Measurements from ENCODE around the gene RCBTB1. TPM values are rescaled to one million over a fixed set of nuclear protein-coding genes. Genes with fewer than 3 reads are reported as not detected.

RCBTB1 gene
- polyA plus RNA-seq, 1 donor from 2014 or later, result 65.3 TPM

DNA sequence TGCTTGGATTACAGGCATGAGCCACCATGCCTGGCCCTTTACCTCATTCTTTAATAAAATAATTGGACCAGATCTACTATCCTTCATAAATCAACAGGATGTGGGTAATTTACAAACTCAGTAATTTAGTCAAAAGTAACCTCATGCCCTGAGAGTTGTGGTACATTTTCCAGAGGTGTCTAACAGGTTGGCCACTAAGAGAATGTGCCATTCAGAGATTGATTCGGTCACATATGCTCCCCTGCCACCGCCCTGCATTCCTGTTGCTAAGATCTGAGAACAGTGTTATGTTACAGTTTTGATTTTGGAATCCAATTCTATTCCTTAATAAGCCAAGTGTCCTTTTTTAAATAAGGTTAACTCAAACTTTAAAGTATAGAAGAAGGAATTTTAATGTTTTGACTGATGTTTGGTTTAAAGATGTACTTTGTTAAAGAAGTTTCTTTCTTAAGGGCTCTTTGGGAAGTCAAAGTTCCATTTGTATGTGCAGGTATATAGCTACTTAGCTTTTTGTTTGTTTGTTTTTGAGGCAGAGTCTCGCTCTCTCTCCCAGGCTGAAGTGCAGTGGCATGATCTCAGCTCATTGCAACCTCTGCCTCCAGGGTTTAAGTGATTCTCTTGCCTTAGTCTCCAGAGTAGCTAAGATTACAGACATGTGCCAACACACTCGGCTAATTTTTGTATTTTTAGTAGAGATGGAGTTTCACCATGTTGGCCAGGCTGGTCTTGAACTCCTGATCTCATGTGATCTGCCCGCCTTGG is 60.4 kb downstream of the RCBTB1 start:
- H3K9me3 ChIP-seq (ENCODE audit: low read length), result no peaks in the 10 kb centered on the region
- H3K4me3 ChIP-seq (ENCODE audit: low read length), result no peak overlapping the region
- H3F3A ChIP-seq (ENCODE audit: insufficient read depth, low read length, poor library complexity, severe bottlenecking), result no peaks in the 10 kb centered on the region
- H3K9ac ChIP-seq (ENCODE audit: low read length), result no peak overlapping the region
- TF ChIP-seq EP300 (conservative IDR thresholded peaks at IDR 0.05; ENCODE audit: poor library complexity, severe bottlenecking) (no peak), RAD21 (conservative IDR thresholded peaks at IDR 0.05) (no peak), EZH2 (IDR thresholded peaks at IDR 0.05; ENCODE audit: borderline replicate concordance, insufficient read depth, low read length, poor library complexity, severe bottlenecking) (no peak), MXI1 (conservative IDR thresholded peaks at IDR 0.05; ENCODE audit: poor library complexity, severe bottlenecking) (no peak), REST (IDR thresholded peaks at IDR 0.05; ENCODE audit: borderline replicate concordance) (no peak), POLR2AphosphoS5 (IDR thresholded peaks at IDR 0.05) (no peak), TAF1 (IDR thresholded peaks at IDR 0.05; ENCODE audit: low read depth) (no peak)
- H2AFZ ChIP-seq (ENCODE audit: low read depth, low read length), result no peak overlapping the region
- no peaks in the 10 kb centered on the region for H3K9me2 ChIP-seq (ENCODE audit: insufficient read depth, low read length)
- no peaks in the 10 kb centered on the region for H3K36me3 ChIP-seq (ENCODE audit: insufficient read depth, low read length)
- no peaks in the 10 kb centered on the region for H3K27me3 ChIP-seq (ENCODE audit: insufficient read depth, low read depth, low read length)
- no peaks in the 10 kb centered on the region for H4K20me1 ChIP-seq (ENCODE audit: insufficient read depth)
- H3K79me2 ChIP-seq (replicated peaks; ENCODE audit: insufficient read depth, low read length), result no peaks in the 10 kb centered on the region
- no peak overlapping the region for H3K4me2 ChIP-seq (ENCODE audit: low read length)
- H3K27ac ChIP-seq (ENCODE audit: low read length), result no peak overlapping the region

DNA sequence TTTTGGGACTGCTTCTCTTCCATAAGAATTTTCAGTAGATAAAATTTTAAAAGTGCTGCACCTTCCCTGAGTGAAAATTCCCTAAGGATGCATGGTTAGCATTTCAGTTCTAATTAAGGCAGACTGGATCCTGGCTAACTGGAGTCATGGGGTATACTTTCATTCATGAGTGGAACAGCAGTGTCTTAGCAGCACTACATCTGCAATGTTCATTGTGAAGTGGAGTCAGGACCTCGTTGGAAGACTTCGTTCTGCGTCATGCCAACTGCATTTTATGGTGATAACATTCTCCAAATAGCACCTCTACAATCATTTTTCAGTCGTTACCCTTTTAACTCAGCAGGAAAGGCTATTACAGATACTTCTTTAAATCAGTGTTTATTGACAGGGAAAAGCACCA is 64.1 kb downstream of the RCBTB1 start:
- Histone ChIP-seq H2AFZ (ENCODE audit: low read depth, low read length) (no peak overlapping the region), H3K9me2 (ENCODE audit: insufficient read depth, low read length) (no peaks in the 10 kb centered on the region), H3F3A (ENCODE audit: insufficient read depth, low read length, poor library complexity, severe bottlenecking) (no peaks in the 10 kb centered on the region), H4K20me1 (ENCODE audit: insufficient read depth) (no peaks in the 10 kb centered on the region), H3K27me3 (ENCODE audit: insufficient read depth, low read depth, low read length) (no peaks in the 10 kb centered on the region), H3K4me2 (ENCODE audit: low read length) (no peak overlapping the region), H3K9ac (ENCODE audit: low read length) (no peak overlapping the region), H3K4me3 (ENCODE audit: low read length) (no peak overlapping the region), H3K9me3 (ENCODE audit: low read length) (no peaks in the 10 kb centered on the region), H3K36me3 (ENCODE audit: insufficient read depth, low read length) (no peaks in the 10 kb centered on the region), H3K79me2 (replicated peaks; ENCODE audit: insufficient read depth, low read length) (no peaks in the 10 kb centered on the region), H3K27ac (ENCODE audit: low read length) (no peak overlapping the region)
- TF ChIP-seq POLR2AphosphoS5 (IDR thresholded peaks at IDR 0.05) (no peak), SMC3 (conservative IDR thresholded peaks at IDR 0.05; ENCODE audit: poor library complexity) (no peak), EP300 (conservative IDR thresholded peaks at IDR 0.05; ENCODE audit: poor library complexity, severe bottlenecking) (no peak), RAD21 (conservative IDR thresholded peaks at IDR 0.05) (no peak), EZH2 (IDR thresholded peaks at IDR 0.05; ENCODE audit: borderline replicate concordance, insufficient read depth, low read length, poor library complexity, severe bottlenecking) (no peak), TAF1 (IDR thresholded peaks at IDR 0.05; ENCODE audit: low read depth) (no peak), REST (IDR thresholded peaks at IDR 0.05; ENCODE audit: borderline replicate concordance) (no peak), CTCF (IDR thresholded peaks at IDR 0.05; ENCODE audit: poor library complexity, severe bottlenecking) (no peak), MXI1 (conservative IDR thresholded peaks at IDR 0.05; ENCODE audit: poor library complexity, severe bottlenecking) (no peak)

Data from neural cell (in vitro differentiated cells).